Activated CD4-positive, alpha-beta memory T cell treated with anti-CD3 and anti-CD28 coated beads for 36 hours (primary cell): Measurements from ENCODE around the gene USP3. TPM values are rescaled to one million over a fixed set of nuclear protein-coding genes. Genes with fewer than 3 reads are reported as not detected.
A peak's percentile ranks its signal among the peaks of the same experiment; 100 is the strongest.
"Not testable (repeated sequence)": the region's sequence is repeated elsewhere in the genome, so short reads cannot be mapped to it uniquely, and the experiment has no call there.

Experiments
- CTCF ChIA-PET: fragments of 350-600 bp; sonication (Branson Sonifier 250); formaldehyde crosslinking; loops from one replicate; lab custom pipeline; 2021; ENCODE audit warnings: antibody characterized with exemption, inconsistent platforms; lab: Charles Lee
- POLR2A ChIA-PET: fragments of 350-600 bp; sonication (Branson Sonifier 250); formaldehyde crosslinking; loops from one replicate; lab custom pipeline; 2021; ENCODE audit warnings: antibody characterized with exemption; lab: Charles Lee
- DNase-seq: peaks from one replicate; pipeline ENCODE4 v3.0.0-alpha.2; 2020
- H3K27ac Mint-ChIP-seq: one replicate; pipeline ENCODE4 v1.8.0; 2021; ENCODE audit warnings: mixed read lengths
- H3K27me3 Mint-ChIP-seq: one replicate; pipeline ENCODE4 v1.8.0; 2021; ENCODE audit warnings: mixed read lengths
- H3K36me3 Mint-ChIP-seq: one replicate; pipeline ENCODE4 v1.8.0; 2021; ENCODE audit warnings: mixed read lengths
- H3K4me1 Mint-ChIP-seq: one replicate; pipeline ENCODE4 v1.8.0; 2021; ENCODE audit warnings: low read depth, mixed read lengths
- H3K4me3 Mint-ChIP-seq: one replicate; pipeline ENCODE4 v1.8.0; 2021; ENCODE audit warnings: mild to moderate bottlenecking, mixed read lengths
- H3K9me3 Mint-ChIP-seq: one replicate; pipeline ENCODE4 v1.8.0; 2021; ENCODE audit warnings: mixed read lengths
- intact Hi-C: fragments of 100-400 bp; cut with micrococcal nuclease; formaldehyde crosslinking; loops from one replicate; pipeline ENCODE4 v1.15.1; 2023
- total RNA-seq, 2 experiments: library from RNA; stranded (reverse); gene quantifications; one replicate each; pipeline ENCODE4 v1.2.3, GENCODE V29; 2021

The USP3 gene
- total RNA-seq, 2 experiments from 2014 or later: 46.1 to 48.9 TPM

- ChIA-PET POLR2A (no interaction called here), CTCF (interaction anchor here (1.0 to 1.2 kb wide), 2 partner anchors 9 to 14 kb away, joined by 3 to 5 read pairs; no protein-coding TSS in a partner anchor)
- Mint-ChIP-seq H3K36me3 (no peaks in the 10 kb centered on the region), H3K27me3 (no peaks in the 10 kb centered on the region), H3K4me3 (no peak overlapping the region), H3K4me1 (peaks cover 79% of the 10 kb centered on the region), H3K9me3 (no peaks in the 10 kb centered on the region), H3K27ac (peak overlapping the region; percentile 6)
- intact Hi-C loops: loop anchor here (10.0 kb wide), 1 partner anchor 357 kb away; the partner anchor contains the start of gene HERC1
- DNase-seq: no peak
Observed at GRCh38 chr15:63478243-63478642, 26.1 kb upstream of the USP3 start.

DNA sequence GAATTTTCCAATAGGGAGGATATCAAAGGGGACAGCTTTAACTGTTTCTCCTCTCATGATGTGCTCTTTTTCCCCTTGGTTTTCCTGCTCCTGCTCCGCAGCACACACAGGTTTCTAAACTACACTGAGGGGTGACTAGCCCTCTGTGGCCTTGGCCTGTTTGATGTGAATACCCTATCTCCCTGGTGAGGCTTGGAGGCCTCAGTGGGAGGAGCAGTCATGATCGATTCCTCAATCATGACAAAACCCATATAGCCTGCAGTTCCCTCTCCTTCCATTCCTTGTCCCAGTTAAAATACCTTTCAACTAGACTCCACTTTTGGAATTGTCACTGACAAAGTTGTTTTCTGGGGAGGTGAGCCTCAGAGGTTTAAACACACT lies 24.0 kb upstream of the USP3 start:
- H3K4me1 Mint-ChIP-seq: peaks cover 80% of the 10 kb centered on the region
- H3K36me3 Mint-ChIP-seq: no peaks in the 10 kb centered on the region
- intact Hi-C loops: loop anchor here (5.0 kb wide), 1 partner anchor 288 kb away; no protein-coding TSS in a partner anchor
- H3K4me3 Mint-ChIP-seq: no peak overlapping the region
- CTCF ChIA-PET: interaction anchor here (0.6 to 4.8 kb wide), 3 partner anchors 24 to 129 kb away, joined by 3 to 21 read pairs (median 19); partner anchors contain the start of gene USP3
- H3K27ac Mint-ChIP-seq: peak overlapping the region; percentile 85
- POLR2A ChIA-PET: interaction anchor here (0.8 to 1.5 kb wide), 3 partner anchors 15 to 23 kb away, joined by 3 to 5 read pairs (median 4); no protein-coding TSS in a partner anchor
- no peak for DNase-seq
- H3K27me3 Mint-ChIP-seq: no peaks in the 10 kb centered on the region
- H3K9me3 Mint-ChIP-seq: no peaks in the 10 kb centered on the region

DNA sequence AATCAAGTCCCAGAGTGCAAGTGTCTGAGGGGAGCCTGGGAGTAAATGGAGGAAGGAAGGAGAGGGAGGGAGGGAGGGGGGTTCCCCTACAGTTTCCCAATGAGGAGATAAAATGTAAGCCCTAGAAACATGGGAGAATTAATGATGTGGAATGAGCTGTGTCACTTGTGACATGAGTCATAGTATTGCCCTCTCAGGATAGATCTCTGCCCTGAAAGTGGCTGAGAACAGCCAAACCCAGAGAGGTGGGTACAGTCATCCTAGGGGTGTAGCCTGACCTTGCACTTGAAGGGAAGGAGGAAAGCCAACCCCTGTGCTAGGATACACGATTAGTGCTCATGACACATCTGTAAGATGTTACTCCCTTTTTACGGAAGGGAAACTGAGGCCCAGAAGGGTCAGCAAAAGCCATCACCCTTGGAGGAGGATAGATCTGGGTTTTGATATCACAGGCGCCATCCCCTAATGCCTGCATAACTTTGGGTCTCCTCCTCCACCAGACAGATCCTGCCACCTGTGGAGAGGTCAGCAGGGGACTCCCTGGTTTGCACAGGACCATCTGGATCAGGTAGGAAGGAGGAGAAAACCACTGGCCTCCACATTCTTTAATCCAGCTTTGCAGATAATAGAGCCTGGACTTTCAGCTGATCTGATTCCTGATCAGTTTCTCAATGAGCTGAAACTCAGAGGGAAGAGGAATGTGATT lies 23.1 kb upstream of the USP3 start:
- H3K9me3 Mint-ChIP-seq: no peaks in the 10 kb centered on the region
- intact Hi-C loops: loop anchor here (5.0 kb wide), 1 partner anchor 289 kb away; no protein-coding TSS in a partner anchor
- no peak overlapping the region for H3K4me3 Mint-ChIP-seq
- no peaks in the 10 kb centered on the region for H3K36me3 Mint-ChIP-seq
- DNase-seq: peak; percentile 73
- H3K4me1 Mint-ChIP-seq: peaks cover 80% of the 10 kb centered on the region
- CTCF ChIA-PET: interaction anchor here (0.7 to 4.8 kb wide), 6 partner anchors 15 to 118 kb away, joined by 3 to 22 read pairs (median 12); partner anchors contain the start of gene USP3
- peak overlapping the region; percentile 85 for H3K27ac Mint-ChIP-seq
- H3K27me3 Mint-ChIP-seq: no peaks in the 10 kb centered on the region
- POLR2A ChIA-PET: interaction anchor here (0.8 to 1.5 kb wide), 3 partner anchors 14 to 119 kb away, joined by 3 to 5 read pairs (median 4); no protein-coding TSS in a partner anchor

DNA sequence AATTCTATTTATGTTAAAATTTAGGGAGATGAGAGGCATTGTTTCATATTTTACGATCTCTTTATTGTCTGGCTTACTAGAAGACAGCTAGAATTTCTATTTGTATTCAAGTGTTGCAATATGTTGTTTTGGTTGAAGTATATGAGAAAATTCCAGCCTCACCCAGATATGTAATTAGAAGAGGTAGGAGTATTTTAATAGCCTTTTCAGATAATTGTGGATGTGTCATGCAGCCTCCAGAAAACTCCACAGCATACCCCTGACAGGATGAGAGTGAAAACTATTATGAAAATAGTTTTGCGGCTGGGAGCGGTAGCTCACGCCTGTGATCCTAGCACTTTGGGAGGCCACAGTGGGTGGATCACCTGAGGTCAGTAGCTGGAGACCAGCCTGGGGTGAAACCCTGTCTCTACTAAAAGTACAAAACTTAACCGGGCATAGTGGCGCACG lies 21.5 kb upstream of the USP3 start:
- H3K9me3 Mint-ChIP-seq: no peaks in the 10 kb centered on the region
- peaks cover 86% of the 10 kb centered on the region for H3K4me1 Mint-ChIP-seq
- no peaks in the 10 kb centered on the region for H3K36me3 Mint-ChIP-seq
- H3K27me3 Mint-ChIP-seq: no peaks in the 10 kb centered on the region
- H3K27ac Mint-ChIP-seq: peak overlapping the region; percentile 65
- intact Hi-C loops: loop anchor here (5.0 kb wide), 1 partner anchor 291 kb away; no protein-coding TSS in a partner anchor
- no peak overlapping the region for H3K4me3 Mint-ChIP-seq
- no peak for DNase-seq
- POLR2A ChIA-PET: interaction anchor here (0.8 to 5.9 kb wide), 6 partner anchors 14 to 116 kb away, joined by 3 to 42 read pairs (median 6); partner anchors contain the start of gene USP3
- CTCF ChIA-PET: interaction anchor here (0.6 to 4.8 kb wide), 14 partner anchors 10 to 301 kb away, joined by 3 to 22 read pairs (median 5); no protein-coding TSS in a partner anchor

- DNase-seq: no peak
- CTCF ChIA-PET: interaction anchor here (0.7 to 4.8 kb wide), 13 partner anchors 11 to 126 kb away, joined by 3 to 22 read pairs (median 5); no protein-coding TSS in a partner anchor
- H3K27ac Mint-ChIP-seq: peak overlapping the region; percentile 65
- H3K4me3 Mint-ChIP-seq: peak overlapping the region; percentile 3
- no peaks in the 10 kb centered on the region for H3K9me3 Mint-ChIP-seq
- no peaks in the 10 kb centered on the region for H3K27me3 Mint-ChIP-seq
- intact Hi-C loops: loop anchor here (5.0 kb wide), 1 partner anchor 291 kb away; no protein-coding TSS in a partner anchor
- H3K36me3 Mint-ChIP-seq: no peaks in the 10 kb centered on the region
- peaks cover 79% of the 10 kb centered on the region for H3K4me1 Mint-ChIP-seq
- POLR2A ChIA-PET: interaction anchor here (0.9 to 5.9 kb wide), 6 partner anchors 10 to 116 kb away, joined by 3 to 42 read pairs (median 6); partner anchors contain the start of gene USP3
Observed at GRCh38 chr15:63483521-63484371, 20.6 kb upstream of the USP3 start.

GRCh38 chr15:63484433-63485186 lies 19.8 kb upstream of the USP3 start:
- no peak for DNase-seq
- POLR2A ChIA-PET: interaction anchor here (0.9 to 5.9 kb wide), 5 partner anchors 9 to 26 kb away, joined by 3 to 42 read pairs (median 7); partner anchors contain the start of gene USP3
- Mint-ChIP-seq H3K9me3 (no peaks in the 10 kb centered on the region), H3K4me1 (peaks cover 70% of the 10 kb centered on the region), H3K27ac (peak overlapping the region; percentile 65), H3K4me3 (no peak overlapping the region), H3K27me3 (no peaks in the 10 kb centered on the region), H3K36me3 (no peaks in the 10 kb centered on the region)
- CTCF ChIA-PET: interaction anchor here (0.7 to 4.8 kb wide), 15 partner anchors 9 to 115 kb away, joined by 3 to 22 read pairs (median 4); partner anchors contain the start of gene USP3
- intact Hi-C loops: loop anchor here (5.0 kb wide), 1 partner anchor 292 kb away; no protein-coding TSS in a partner anchor

GRCh38 chr15:63487076-63487757 lies 17.2 kb upstream of the USP3 start:
- CTCF ChIA-PET: interaction anchor here (0.6 to 2.6 kb wide), 42 partner anchors 9 to 350 kb away, joined by 3 to 76 read pairs (median 5); partner anchors contain the start of genes FBXL22 and USP3
- Mint-ChIP-seq H3K4me1 (peaks cover 62% of the 10 kb centered on the region), H3K36me3 (no peaks in the 10 kb centered on the region), H3K4me3 (peak overlapping the region; percentile 56), H3K9me3 (no peaks in the 10 kb centered on the region), H3K27me3 (no peaks in the 10 kb centered on the region), H3K27ac (peak overlapping the region; percentile 49)
- POLR2A ChIA-PET: interaction anchor here (1.7 to 5.9 kb wide), 2 partner anchors 10 to 18 kb away, joined by 25 to 42 read pairs; partner anchors contain the start of gene USP3
- intact Hi-C loops: loop anchor here (1.0 kb wide), 1 partner anchor 10 kb away; no protein-coding TSS in a partner anchor
- peak; percentile 93 for DNase-seq

GRCh38 chr15:63487758-63488397 lies 16.5 kb upstream of the USP3 start:
- peaks cover 57% of the 10 kb centered on the region for H3K4me1 Mint-ChIP-seq
- H3K27ac Mint-ChIP-seq, H3K27me3 Mint-ChIP-seq, H3K9me3 Mint-ChIP-seq, H3K4me3 Mint-ChIP-seq, DNase-seq, H3K36me3 Mint-ChIP-seq: not testable (repeated sequence)
- intact Hi-C loops: loop anchor here (1.0 kb wide), 1 partner anchor 9 kb away; no protein-coding TSS in a partner anchor
- CTCF ChIA-PET: interaction anchor here (0.6 to 2.6 kb wide), 38 partner anchors 9 to 349 kb away, joined by 3 to 76 read pairs (median 5); partner anchors contain the start of genes FBXL22 and USP3
- POLR2A ChIA-PET: interaction anchor here (1.7 to 5.9 kb wide), 2 partner anchors 9 to 17 kb away, joined by 25 to 42 read pairs; partner anchors contain the start of gene USP3

DNA sequence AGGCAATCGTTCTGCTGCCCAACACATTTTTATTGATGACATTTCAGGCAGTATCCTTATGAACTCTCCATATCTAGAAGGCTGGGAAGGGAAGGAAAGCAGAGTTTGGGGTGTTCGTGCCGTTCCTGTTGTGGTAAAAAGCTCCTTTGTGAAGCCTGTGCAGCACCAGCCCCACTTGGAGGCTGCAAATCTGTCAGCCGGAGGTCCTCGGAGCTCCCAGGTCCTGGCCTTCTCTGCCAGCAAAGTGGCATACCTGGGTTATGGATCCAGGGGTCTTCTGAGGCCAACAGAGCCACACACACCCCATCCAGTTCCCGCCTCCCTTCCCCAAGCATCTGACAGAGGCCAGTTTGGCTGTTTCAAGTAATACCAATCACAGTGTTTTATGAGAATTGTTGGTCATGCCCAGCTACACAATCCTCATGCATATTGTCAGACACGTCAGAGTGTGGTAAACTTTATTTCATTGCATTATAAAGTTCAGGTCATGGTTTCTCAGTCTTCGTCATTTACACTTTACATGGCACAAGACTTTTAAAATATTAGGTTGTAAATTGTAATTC lies 15.9 kb upstream of the USP3 start:
- Mint-ChIP-seq H3K4me1 (peaks cover 58% of the 10 kb centered on the region), H3K27me3 (no peaks in the 10 kb centered on the region), H3K27ac (peak overlapping the region; percentile 16), H3K4me3 (no peak overlapping the region), H3K9me3 (no peaks in the 10 kb centered on the region), H3K36me3 (no peaks in the 10 kb centered on the region)
- ChIA-PET POLR2A (interaction anchor here (1.7 to 5.9 kb wide), 2 partner anchors 9 to 17 kb away, joined by 25 to 42 read pairs; partner anchors contain the start of gene USP3), CTCF (interaction anchor here (1.2 to 2.6 kb wide), 10 partner anchors 9 to 112 kb away, joined by 4 to 76 read pairs (median 14); partner anchors contain the start of genes FBXL22 and USP3)
- intact Hi-C loops: no loop called here
- no peak for DNase-seq
